Esophagus muscularis mucosa (tissue), 4 donors: Measurements from ENCODE around the gene CACNA2D2.

Experiments
- CTCF ChIP-seq, 3 experiments: fragments of 200-600 bp in 2 of 3; fragments of 450-650 bp in 1 of 3; sonication (generic) in 2 of 3; IDR thresholded peaks; one replicate each; pipeline ENCODE4 v1.5.1; 2017 to 2019; ENCODE audit warnings: antibody characterized with exemption in 3 of 3, mild to moderate bottlenecking in 2 of 3, moderate library complexity in 1 of 3
- EP300 ChIP-seq: sonication (generic); formaldehyde crosslinking; IDR thresholded peaks from one replicate; pipeline ENCODE4 v1.6.1; 2017; ENCODE audit warnings: antibody characterized with exemption
- POLR2A ChIP-seq: fragments of 450-650 bp; IDR thresholded peaks from one replicate; pipeline ENCODE4 v1.6.1; 2017; ENCODE audit warnings: antibody characterized with exemption, moderate library complexity, mild to moderate bottlenecking, low read depth
- POLR2AphosphoS5 ChIP-seq, 2 donors: sonication (generic); formaldehyde crosslinking; IDR thresholded peaks; one replicate each; pipeline ENCODE4 v1.6.1; 2017; ENCODE audit warnings: antibody characterized with exemption in 2 of 2

GRCh38 chr3:50545781-50546180, 42.3 kb upstream of the CACNA2D2 start:
- no peak for TF ChIP-seq POLR2AphosphoS5 (IDR thresholded peaks at IDR 0.05)
- TF ChIP-seq EP300, result no peak
- TF ChIP-seq CTCF (IDR thresholded peaks at IDR 0.05), result no peak
- TF ChIP-seq POLR2A, result no peak
